OCI-M2 (cell line): ENCODE results near the gene TENT5A.

Source experiments
- DNase-seq: peaks from one replicate; lab custom pipeline; 2025; ENCODE audit not compliant: unreplicated experiment; lab: John Stamatoyannopoulos, UW

The TENT5A gene

DNA sequence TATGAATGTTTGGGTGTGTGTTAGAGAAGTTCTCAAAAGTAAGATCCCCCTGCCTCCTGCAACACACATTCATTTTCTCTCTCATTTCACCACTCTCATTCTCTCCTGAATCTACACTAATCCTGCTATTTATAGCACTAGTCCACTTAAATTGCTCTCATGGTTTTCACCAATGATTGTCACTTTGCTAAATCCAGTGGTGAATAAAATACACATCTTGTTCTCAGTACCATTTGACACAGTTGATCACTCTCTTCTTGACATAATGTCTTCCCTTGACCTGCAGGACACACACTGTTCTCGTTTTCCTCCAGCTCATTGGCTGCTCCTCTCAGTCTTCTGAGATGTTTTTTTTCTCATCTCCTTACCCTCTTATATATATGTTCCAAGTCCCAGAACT lies 32.1 kb downstream of the TENT5A start:
- DNase-seq, result no peak

GRCh38 chr6:81718126-81718525 lies 34.4 kb downstream of the TENT5A start:
- DNase-seq, result no peak

DNA sequence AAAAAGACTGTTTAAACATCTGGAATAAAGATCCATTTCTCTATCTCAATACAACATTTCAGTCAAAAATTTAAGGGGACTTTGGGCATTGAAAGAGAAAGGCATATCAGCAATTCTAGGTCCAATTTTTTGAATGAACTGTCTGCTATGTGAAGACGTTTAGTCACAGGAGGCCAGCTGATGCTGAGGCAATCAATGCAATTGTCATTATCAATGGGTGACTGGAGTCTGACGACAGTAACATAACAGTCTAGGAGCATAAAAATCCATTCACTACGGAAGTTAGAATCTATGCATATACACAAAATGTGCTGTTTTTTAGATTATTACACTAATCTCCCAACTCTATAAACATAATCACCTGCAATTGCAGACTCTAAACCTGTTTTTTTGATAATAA lies 37.8 kb downstream of the TENT5A start:
- DNase-seq, result no peak

DNA sequence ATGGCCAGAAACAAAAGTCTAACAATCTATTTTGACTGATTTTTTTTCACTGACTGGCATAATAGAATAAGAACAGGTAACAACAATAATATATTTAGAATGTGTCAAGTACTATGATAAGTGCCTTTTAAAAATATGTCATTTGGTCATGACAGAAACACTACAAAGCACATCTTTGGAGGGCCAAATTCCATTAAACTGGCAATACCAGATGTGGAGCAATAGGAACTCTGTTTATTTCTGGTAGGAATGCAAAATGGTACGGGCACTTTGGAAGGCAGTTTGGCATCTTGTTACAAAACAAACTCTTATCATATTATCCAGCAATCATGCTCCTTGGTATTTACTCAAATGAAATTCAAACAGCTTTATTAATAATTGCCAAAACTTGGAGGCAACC lies 39.3 kb downstream of the TENT5A start:
- DNase-seq, result no peak

DNA sequence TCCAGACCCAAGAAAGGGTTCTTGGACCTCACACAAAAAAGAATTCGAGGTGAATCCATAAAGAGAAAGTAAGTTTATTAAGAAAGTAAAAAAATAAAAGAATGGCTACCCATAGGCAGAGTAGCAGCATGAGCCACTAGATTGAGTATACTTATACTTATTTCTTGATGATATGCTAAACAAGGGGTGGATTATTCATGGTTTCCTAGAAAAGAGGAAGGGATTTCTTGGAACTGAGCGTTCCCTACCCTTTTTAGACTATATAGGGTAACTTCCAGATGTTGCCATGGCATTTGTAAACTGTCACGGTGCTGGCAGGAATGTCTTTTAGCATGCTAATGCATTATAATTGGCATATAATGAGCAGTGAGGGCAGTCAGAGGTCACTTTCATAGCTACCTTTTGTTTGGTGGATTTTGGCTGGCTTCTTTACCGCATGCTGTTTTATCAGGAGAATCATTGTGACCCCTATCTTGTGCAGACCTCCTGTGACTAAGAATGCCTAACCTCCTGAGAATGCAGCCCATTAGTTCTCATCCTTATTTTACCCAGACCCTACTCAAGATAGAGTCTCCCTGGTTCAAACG lies 44.3 kb downstream of the TENT5A start:
- DNase-seq, result no peak

DNA sequence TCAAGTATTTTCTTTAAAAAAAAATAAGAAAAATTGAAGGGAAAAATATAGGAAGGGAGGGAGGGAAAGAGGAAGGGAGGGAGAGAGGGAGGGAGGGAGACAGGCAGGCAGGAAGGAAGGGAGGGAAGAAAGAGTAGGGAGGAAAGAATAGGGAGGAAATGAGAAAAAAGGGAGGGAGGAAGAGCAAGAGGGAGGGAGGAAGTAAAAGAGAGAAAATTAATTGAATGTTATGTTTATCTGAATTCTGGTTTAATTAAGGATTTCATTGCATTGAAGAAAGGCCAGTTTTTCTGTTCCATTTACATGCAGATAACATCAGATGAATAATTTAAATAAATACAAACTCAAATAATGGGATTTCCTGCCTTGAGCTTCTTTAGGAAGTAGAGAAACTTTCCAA lies 47.8 kb downstream of the TENT5A start:
- DNase-seq, result no peak

- DNase-seq, result no peak
Measured at GRCh38 chr6:81700414-81700813, 52.1 kb downstream of the TENT5A start.

DNA sequence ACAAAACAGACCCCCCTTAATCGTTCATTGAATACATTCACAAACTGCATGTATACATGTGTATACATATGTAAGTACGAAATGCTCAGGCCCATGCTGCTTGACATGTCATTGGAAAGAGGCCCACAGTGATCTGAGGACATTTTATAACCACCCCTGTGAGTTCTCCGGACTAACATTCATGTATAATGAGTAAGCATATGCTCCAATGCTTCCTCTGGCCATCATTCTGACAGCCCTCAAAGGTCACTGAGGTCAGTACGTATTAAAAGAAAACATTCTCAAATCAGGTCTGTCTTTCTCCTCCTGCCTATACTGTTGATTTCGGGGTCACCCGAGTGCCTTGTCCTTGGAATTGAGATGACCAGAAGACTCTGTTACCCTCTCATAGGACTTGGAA lies 54.9 kb downstream of the TENT5A start:
- DNase-seq, result no peak

GRCh38 chr6:81696524-81696923 lies 56.0 kb downstream of the TENT5A start:
- DNase-seq, result no peak
